Gastroesophageal sphincter (tissue), 3 donors: ENCODE results near the gene TMEM163.

Experiments used
- CTCF ChIP-seq, 4 experiments: fragments of 200-600 bp in 2 of 4; fragments of 450-650 bp in 2 of 4; sonication (generic) in 1 of 4; IDR thresholded peaks; one replicate each; pipeline ENCODE4 v1.5.1; 2017 to 2019; ENCODE audit warnings: antibody characterized with exemption in 4 of 4, mild to moderate bottlenecking in 2 of 4, moderate library complexity in 2 of 4
- EP300 ChIP-seq: sonication (generic); formaldehyde crosslinking; IDR thresholded peaks from one replicate; pipeline ENCODE4 v1.6.1; 2017; ENCODE audit warnings: antibody characterized with exemption, mild to moderate bottlenecking
- POLR2A ChIP-seq, 2 donors: fragments of 450-650 bp; IDR thresholded peaks; one replicate each; pipeline ENCODE4 v1.6.1; 2017; ENCODE audit warnings: antibody characterized with exemption in 2 of 2, mild to moderate bottlenecking in 2 of 2, moderate library complexity in 1 of 2
- POLR2AphosphoS5 ChIP-seq: sonication (generic); formaldehyde crosslinking; IDR thresholded peaks from one replicate; pipeline ENCODE4 v1.6.1; 2017; ENCODE audit warnings: antibody characterized with exemption

- TF ChIP-seq POLR2AphosphoS5 (no peak), CTCF (IDR thresholded peaks at IDR 0.05) (no peak), POLR2A (IDR thresholded peaks at IDR 0.05) (no peak), EP300 (no peak)
These were observed 310.0 kb downstream of the TMEM163 start for GRCh38 chr2:134408791-134409190.
